ENCODE measurements around the gene ELMOD1.

ELMOD1 gene

DNA sequence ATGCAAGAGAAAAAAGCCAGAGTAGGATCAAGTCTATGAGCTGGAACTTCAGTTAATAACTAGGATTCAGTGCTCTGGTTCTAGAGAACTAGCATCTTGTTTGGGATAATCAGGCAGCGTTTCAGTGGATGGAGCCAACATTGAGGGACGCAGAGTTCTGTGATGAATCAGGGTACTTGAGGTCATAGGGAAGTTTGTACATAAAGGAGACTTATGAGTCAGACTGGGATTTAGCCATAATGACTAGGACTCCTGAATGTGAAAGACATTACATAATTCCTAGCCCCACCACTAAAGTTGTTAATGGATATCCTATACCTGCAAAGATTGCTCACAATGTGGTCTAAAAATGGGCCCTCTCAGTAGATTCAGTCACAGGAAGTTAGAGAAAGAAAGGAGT is 114.1 kb downstream of the ELMOD1 start:
- Histone ChIP-seq H3K36me3 (ENCODE audit: control insufficient read depth in 4 of 4, insufficient read depth in 4 of 4, low read length in 3 of 4) (no peaks in the 10 kb centered on the region), H3K4me1 (ENCODE audit: control extremely low read depth in 1 of 4, control insufficient read depth in 4 of 4, insufficient read depth in 4 of 4, low read length in 3 of 4) (no peaks in the 10 kb centered on the region), H3K9me3 (ENCODE audit: control extremely low read depth in 1 of 5, control insufficient read depth in 4 of 5, insufficient read depth in 2 of 5, low read depth in 1 of 5, low read length in 4 of 5) (no peaks in the 10 kb centered on the region), H3K4me3 (ENCODE audit: control insufficient read depth in 1 of 7, extremely low read depth in 1 of 7, insufficient read depth in 4 of 7, low read depth in 2 of 7, low read length in 6 of 7) (no peak overlapping the region), H3K27ac (ENCODE audit: insufficient read depth in 1 of 2, low read depth in 1 of 2, low read length in 2 of 2, poor library complexity in 1 of 2, severe bottlenecking in 2 of 2) (no peak overlapping the region), H3K27me3 (replicated peaks in 2 of 5; ENCODE audit: control insufficient read depth in 4 of 5, insufficient read depth in 5 of 5, low read length in 4 of 5) (peaks cover 2 to 23% (median 4%) of the 10 kb centered on the region in 5 experiments)
- DNase-seq, result no peak
- ChIA-PET POLR2A (no interaction called here), CTCF (no interaction called here)
- 100% methylated on average over 1 of the region's 2 CpGs for WGBS (ENCODE audit: insufficient coverage)

DNA sequence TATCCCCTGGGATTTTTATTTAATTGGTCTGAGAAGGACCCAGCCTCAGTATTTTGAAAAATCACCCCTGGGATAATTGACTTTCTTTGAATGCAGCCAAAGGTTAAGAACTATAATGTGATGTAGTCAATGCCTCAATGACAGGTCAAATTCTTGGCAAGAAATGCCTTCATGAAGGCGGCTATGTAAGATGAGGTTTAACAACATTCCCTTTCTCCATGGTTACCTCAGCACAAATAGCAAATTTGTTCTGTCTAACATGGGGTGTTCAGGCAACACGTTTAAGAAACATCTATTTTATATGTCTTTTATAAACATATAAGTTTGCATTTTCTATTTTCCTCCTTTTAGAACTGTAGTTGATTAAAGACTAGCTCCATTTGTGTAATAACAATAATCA is 115.6 kb downstream of the ELMOD1 start:
- WGBS (ENCODE audit: insufficient coverage), result no CpG with 5 or more reads among the region's 2 CpGs
- Histone ChIP-seq H3K27ac (ENCODE audit: insufficient read depth in 1 of 2, low read depth in 1 of 2, low read length in 2 of 2, poor library complexity in 1 of 2, severe bottlenecking in 2 of 2) (no peak overlapping the region), H3K36me3 (ENCODE audit: control insufficient read depth in 4 of 4, insufficient read depth in 4 of 4, low read length in 3 of 4) (no peaks in the 10 kb centered on the region), H3K4me3 (ENCODE audit: control insufficient read depth in 1 of 7, extremely low read depth in 1 of 7, insufficient read depth in 4 of 7, low read depth in 2 of 7, low read length in 6 of 7) (no peak overlapping the region), H3K27me3 (replicated peaks in 2 of 5; ENCODE audit: control insufficient read depth in 4 of 5, insufficient read depth in 5 of 5, low read length in 4 of 5) (peaks cover 2 to 24% (median 4%) of the 10 kb centered on the region in 5 experiments), H3K4me1 (ENCODE audit: control extremely low read depth in 1 of 4, control insufficient read depth in 4 of 4, insufficient read depth in 4 of 4, low read length in 3 of 4) (no peaks in the 10 kb centered on the region), H3K9me3 (ENCODE audit: control extremely low read depth in 1 of 5, control insufficient read depth in 4 of 5, insufficient read depth in 2 of 5, low read depth in 1 of 5, low read length in 4 of 5) (no peaks in the 10 kb centered on the region)
- ChIA-PET CTCF (no interaction called here), POLR2A (interaction anchor here (0.7 kb wide), 1 partner anchor 159 kb away, joined by 3 read pairs; no protein-coding TSS in a partner anchor)
- DNase-seq, result no peak

DNA sequence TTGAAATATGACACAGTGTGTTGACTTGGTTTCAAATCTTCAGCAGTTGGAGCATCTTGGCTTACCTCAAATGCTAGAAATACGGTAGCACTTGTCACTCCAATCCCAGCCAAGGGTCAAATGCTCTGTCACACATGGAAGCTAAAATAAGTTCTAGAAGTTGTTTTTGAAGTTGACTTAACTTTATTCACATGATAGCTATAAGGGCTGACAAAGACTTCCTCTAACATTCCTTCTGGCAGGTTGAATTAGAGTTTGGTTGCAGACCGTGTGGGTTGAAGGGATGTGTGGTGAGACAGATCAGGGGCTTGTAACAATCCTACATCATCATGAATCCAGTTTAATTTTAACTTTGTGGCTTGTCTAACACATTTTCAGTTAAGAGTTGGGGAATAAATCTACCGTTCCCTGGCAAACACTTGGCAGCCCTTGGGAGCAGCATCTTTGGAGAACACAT is 116.3 kb downstream of the ELMOD1 start:
- ChIA-PET CTCF (no interaction called here), POLR2A (no interaction called here)
- H3K27me3 ChIP-seq (replicated peaks in 2 of 5; ENCODE audit: control insufficient read depth in 4 of 5, insufficient read depth in 5 of 5, low read length in 4 of 5), result peaks cover 2 to 28% (median 5%) of the 10 kb centered on the region in 5 experiments
- DNase-seq, result no peak
- H3K27ac ChIP-seq (ENCODE audit: insufficient read depth in 1 of 2, low read depth in 1 of 2, low read length in 2 of 2, poor library complexity in 1 of 2, severe bottlenecking in 2 of 2), result no peak overlapping the region
- no peaks in the 10 kb centered on the region for H3K4me1 ChIP-seq (ENCODE audit: control extremely low read depth in 1 of 4, control insufficient read depth in 4 of 4, insufficient read depth in 4 of 4, low read length in 3 of 4)
- H3K36me3 ChIP-seq (ENCODE audit: control insufficient read depth in 4 of 4, insufficient read depth in 4 of 4, low read length in 3 of 4), result no peaks in the 10 kb centered on the region
- no peaks in the 10 kb centered on the region for H3K9me3 ChIP-seq (ENCODE audit: control extremely low read depth in 1 of 5, control insufficient read depth in 4 of 5, insufficient read depth in 2 of 5, low read depth in 1 of 5, low read length in 4 of 5)
- H3K4me3 ChIP-seq (ENCODE audit: control insufficient read depth in 1 of 7, extremely low read depth in 1 of 7, insufficient read depth in 4 of 7, low read depth in 2 of 7, low read length in 6 of 7), result no peak overlapping the region
- 75% methylated on average over 1 of the region's 3 CpGs for WGBS (ENCODE audit: insufficient coverage)

DNA sequence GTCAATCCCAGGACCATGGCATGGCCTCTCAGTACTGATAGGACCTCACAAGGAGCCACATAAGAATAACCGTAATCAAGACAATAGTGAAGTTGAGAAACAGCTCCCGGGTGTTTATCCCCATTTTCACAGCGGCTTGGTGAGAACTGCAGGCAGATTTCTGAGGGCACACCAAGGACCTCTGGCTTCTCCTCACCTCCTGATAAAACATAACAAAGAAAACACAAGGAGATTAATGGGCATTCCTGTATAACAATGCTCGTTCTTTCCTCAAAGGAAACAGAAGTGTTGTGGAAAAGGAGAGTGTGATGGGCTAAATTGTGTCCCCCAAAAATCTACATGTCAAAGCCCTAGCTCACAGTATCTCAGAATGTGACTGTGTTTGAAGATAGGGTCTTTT is 116.9 kb downstream of the ELMOD1 start:
- Histone ChIP-seq H3K4me1 (ENCODE audit: control extremely low read depth in 1 of 4, control insufficient read depth in 4 of 4, insufficient read depth in 4 of 4, low read length in 3 of 4) (no peaks in the 10 kb centered on the region), H3K27ac (ENCODE audit: insufficient read depth in 1 of 2, low read depth in 1 of 2, low read length in 2 of 2, poor library complexity in 1 of 2, severe bottlenecking in 2 of 2) (no peak overlapping the region), H3K36me3 (ENCODE audit: control insufficient read depth in 4 of 4, insufficient read depth in 4 of 4, low read length in 3 of 4) (no peaks in the 10 kb centered on the region), H3K27me3 (replicated peaks in 2 of 5; ENCODE audit: control insufficient read depth in 4 of 5, insufficient read depth in 5 of 5, low read length in 4 of 5) (peaks cover 2 to 27% (median 7%) of the 10 kb centered on the region in 5 experiments), H3K4me3 (ENCODE audit: control insufficient read depth in 1 of 7, extremely low read depth in 1 of 7, insufficient read depth in 4 of 7, low read depth in 2 of 7, low read length in 6 of 7) (no peak overlapping the region), H3K9me3 (ENCODE audit: control extremely low read depth in 1 of 5, control insufficient read depth in 4 of 5, insufficient read depth in 2 of 5, low read depth in 1 of 5, low read length in 4 of 5) (no peaks in the 10 kb centered on the region)
- no peak for DNase-seq
- 83% methylated on average over 2 of the region's 4 CpGs for whole genome bisulfite sequencing (ENCODE audit: insufficient coverage)
- CTCF ChIA-PET, result no interaction called here
- POLR2A ChIA-PET, result no interaction called here

DNA sequence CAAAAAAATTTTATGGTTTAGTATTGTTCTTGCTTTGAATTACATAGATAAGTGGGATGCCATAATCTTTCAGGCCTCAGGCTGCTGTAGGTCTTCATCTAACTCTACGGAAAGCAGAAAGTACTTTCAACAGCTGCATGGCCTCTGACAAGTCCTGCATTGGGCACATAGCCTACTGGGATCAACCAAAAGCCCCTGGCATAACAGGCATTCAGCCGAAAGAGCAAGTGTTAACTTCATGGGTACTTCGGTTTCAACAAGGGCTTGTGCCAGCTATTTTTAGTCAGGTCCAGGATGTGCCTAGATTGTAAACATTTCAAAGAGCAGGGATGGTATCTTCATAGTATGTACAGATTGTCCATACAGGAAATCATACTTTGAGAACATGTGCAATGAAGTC is 117.8 kb downstream of the ELMOD1 start:
- ChIA-PET POLR2A (no interaction called here), CTCF (no interaction called here)
- Histone ChIP-seq H3K4me3 (ENCODE audit: control insufficient read depth in 1 of 7, extremely low read depth in 1 of 7, insufficient read depth in 4 of 7, low read depth in 2 of 7, low read length in 6 of 7) (no peak overlapping the region), H3K4me1 (ENCODE audit: control extremely low read depth in 1 of 4, control insufficient read depth in 4 of 4, insufficient read depth in 4 of 4, low read length in 3 of 4) (no peaks in the 10 kb centered on the region), H3K27ac (ENCODE audit: insufficient read depth in 1 of 2, low read depth in 1 of 2, low read length in 2 of 2, poor library complexity in 1 of 2, severe bottlenecking in 2 of 2) (no peak overlapping the region), H3K27me3 (replicated peaks in 2 of 5; ENCODE audit: control insufficient read depth in 4 of 5, insufficient read depth in 5 of 5, low read length in 4 of 5) (peaks cover 0 to 26% (median 7%) of the 10 kb centered on the region in 5 experiments), H3K36me3 (ENCODE audit: control insufficient read depth in 4 of 4, insufficient read depth in 4 of 4, low read length in 3 of 4) (no peaks in the 10 kb centered on the region), H3K9me3 (ENCODE audit: control extremely low read depth in 1 of 5, control insufficient read depth in 4 of 5, insufficient read depth in 2 of 5, low read depth in 1 of 5, low read length in 4 of 5) (no peaks in the 10 kb centered on the region)
- 100% methylated on average over 3 of the region's 3 CpGs for WGBS (ENCODE audit: insufficient coverage)
- no peak for DNase-seq

DNA sequence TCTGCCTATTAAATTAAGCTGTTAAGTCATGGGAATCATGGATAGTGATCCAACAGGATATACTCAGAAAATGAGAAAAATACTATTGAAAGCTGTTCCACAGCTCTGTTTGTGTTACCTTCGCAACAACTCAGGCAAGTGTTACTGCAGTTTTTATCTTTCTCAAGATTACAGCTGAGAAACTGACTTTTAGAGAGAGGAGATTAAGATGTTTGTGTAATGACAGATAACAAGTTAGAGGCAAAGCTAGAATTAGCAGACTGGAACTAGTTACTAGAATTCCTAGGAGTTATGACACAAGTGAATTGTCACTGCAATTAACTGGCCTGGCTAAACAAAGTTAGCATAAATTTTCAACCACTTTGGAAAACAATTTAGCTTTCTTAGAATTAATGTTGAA is 119.4 kb downstream of the ELMOD1 start:
- H3K4me1 ChIP-seq (ENCODE audit: control extremely low read depth in 1 of 4, control insufficient read depth in 4 of 4, insufficient read depth in 4 of 4, low read length in 3 of 4), result no peaks in the 10 kb centered on the region
- no peaks in the 10 kb centered on the region for H3K9me3 ChIP-seq (ENCODE audit: control extremely low read depth in 1 of 5, control insufficient read depth in 4 of 5, insufficient read depth in 2 of 5, low read depth in 1 of 5, low read length in 4 of 5)
- CTCF ChIA-PET, result interaction anchor here (0.5 kb wide), 1 partner anchor 142 kb away, joined by 3 read pairs; no protein-coding TSS in a partner anchor
- no peak overlapping the region for H3K4me3 ChIP-seq (ENCODE audit: control insufficient read depth in 1 of 7, extremely low read depth in 1 of 7, insufficient read depth in 4 of 7, low read depth in 2 of 7, low read length in 6 of 7)
- no peaks in the 10 kb centered on the region for H3K36me3 ChIP-seq (ENCODE audit: control insufficient read depth in 4 of 4, insufficient read depth in 4 of 4, low read length in 3 of 4)
- POLR2A ChIA-PET, result no interaction called here
- DNase-seq, result no peak
- H3K27ac ChIP-seq (ENCODE audit: insufficient read depth in 1 of 2, low read depth in 1 of 2, low read length in 2 of 2, poor library complexity in 1 of 2, severe bottlenecking in 2 of 2), result no peak overlapping the region
- WGBS (ENCODE audit: insufficient coverage), result no CpG with 5 or more reads among the region's 1 CpG
- peaks cover 0 to 21% (median 7%) of the 10 kb centered on the region in 5 experiments for H3K27me3 ChIP-seq (replicated peaks in 2 of 5; ENCODE audit: control insufficient read depth in 4 of 5, insufficient read depth in 5 of 5, low read length in 4 of 5)

DNA sequence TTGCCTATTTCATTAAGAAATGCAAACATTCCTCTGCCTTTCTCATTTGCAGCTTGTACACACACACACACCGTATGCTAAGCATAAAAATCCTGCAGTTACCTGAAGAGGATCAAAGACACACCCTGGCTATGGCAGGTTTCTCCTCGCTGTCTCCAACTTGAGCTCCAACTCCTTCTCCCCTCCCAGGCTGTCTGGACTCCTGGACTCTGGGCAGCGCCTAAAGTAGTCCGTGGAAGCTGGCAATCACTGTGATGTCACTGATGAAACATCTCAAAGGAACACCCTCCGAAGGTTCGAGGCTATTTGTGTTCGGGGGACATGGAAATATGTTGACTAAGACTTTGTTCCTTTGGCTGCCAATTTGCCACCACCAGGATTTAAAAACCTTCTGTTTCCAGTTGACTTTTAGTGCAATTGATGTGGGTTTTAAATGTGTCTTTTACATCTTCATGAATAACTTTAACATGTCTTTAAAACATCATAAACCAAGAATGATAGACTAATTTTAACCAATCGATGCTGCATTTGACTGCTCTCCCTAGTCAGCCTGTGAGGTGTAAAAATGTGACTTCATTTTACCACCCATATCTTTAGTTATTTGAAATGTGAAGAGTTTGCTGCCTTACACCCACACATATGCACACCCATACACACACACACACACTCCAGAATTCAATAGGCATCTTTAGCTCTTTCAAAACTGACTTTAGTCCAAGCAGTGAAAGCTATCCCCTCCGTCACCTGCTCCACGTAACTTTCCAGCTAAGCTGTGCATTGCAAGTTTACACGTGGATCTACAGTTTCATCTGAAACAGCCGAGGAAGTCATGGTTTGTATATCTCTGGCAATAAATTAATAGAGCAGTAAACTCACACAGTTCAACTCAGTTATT is 121.2 kb downstream of the ELMOD1 start, which contains the start of gene SLN:
Gene SLN (minus strand): TSS at position 196 of the 895 bp plus-strand sequence.
- no peak for DNase-seq
- no peaks in the 10 kb centered on the region for H3K4me1 ChIP-seq (ENCODE audit: control extremely low read depth in 1 of 4, control insufficient read depth in 4 of 4, insufficient read depth in 4 of 4, low read length in 3 of 4)
- peaks cover 0 to 21% (median 4%) of the 10 kb centered on the region in 5 experiments for H3K27me3 ChIP-seq (replicated peaks in 2 of 5; ENCODE audit: control insufficient read depth in 4 of 5, insufficient read depth in 5 of 5, low read length in 4 of 5)
- POLR2A ChIA-PET, result no interaction called here
- no peak within 1 kb of the TSS for H3K27ac ChIP-seq (ENCODE audit: insufficient read depth in 1 of 2, low read depth in 1 of 2, low read length in 2 of 2, poor library complexity in 1 of 2, severe bottlenecking in 2 of 2)
- WGBS (ENCODE audit: insufficient coverage), result 87% methylated on average over 5 of the region's 12 CpGs
- H3K9me3 ChIP-seq (ENCODE audit: control extremely low read depth in 1 of 5, control insufficient read depth in 4 of 5, insufficient read depth in 2 of 5, low read depth in 1 of 5, low read length in 4 of 5), result no peaks in the 10 kb centered on the region
- CTCF ChIA-PET, result no interaction called here
- H3K4me3 ChIP-seq (ENCODE audit: control insufficient read depth in 1 of 7, extremely low read depth in 1 of 7, insufficient read depth in 4 of 7, low read depth in 2 of 7, low read length in 6 of 7), result no peak within 1 kb of the TSS
- no peaks in the 10 kb centered on the region for H3K36me3 ChIP-seq (ENCODE audit: control insufficient read depth in 4 of 4, insufficient read depth in 4 of 4, low read length in 3 of 4)
